ENCODE data around the gene ALG8. TPM values are rescaled to one million over a fixed set of nuclear protein-coding genes. Genes with fewer than 3 reads are reported as not detected.

The ALG8 gene
- polyA plus RNA-seq, 3 donors: 15.6 to 41.7 (median 40.6) TPM

GRCh38 chr11:78163828-78164227 is 24.4 kb upstream of the ALG8 start:
- H3K36me3 ChIP-seq (replicated peaks in 1 of 2; ENCODE audit: control insufficient read depth in 1 of 2, insufficient read depth in 2 of 2, low read length in 2 of 2): no peaks in the 10 kb centered on the region
- DNase-seq: no peak
- no peak overlapping the region for H3K9ac ChIP-seq (ENCODE audit: insufficient read depth, low read length, poor library complexity, severe bottlenecking)
- no peaks in the 10 kb centered on the region for H3K27me3 ChIP-seq (ENCODE audit: control insufficient read depth in 2 of 2, insufficient read depth in 2 of 2, low read length in 2 of 2)
- Mint-ChIP-seq H3K27me3 (ENCODE audit: low read depth in 3 of 3) (peaks cover 4 to 8% (median 8%) of the 10 kb centered on the region in 3 donors), H3K4me1 (no peaks in the 10 kb centered on the region), H3K36me3 (no peaks in the 10 kb centered on the region), H3K9me3 (peaks cover 0 to 2% (median 0%) of the 10 kb centered on the region in 7 donors), H3K4me3 (no peak overlapping the region), H3K27ac (no peak overlapping the region)
- H3K9me3 ChIP-seq (replicated peaks in 1 of 2; ENCODE audit: control insufficient read depth in 1 of 2, insufficient read depth in 1 of 2, low read length in 2 of 2): no peaks in the 10 kb centered on the region
- H3K27ac ChIP-seq (ENCODE audit: low read depth in 1 of 2, low read length in 2 of 2): no peak overlapping the region
- no peak overlapping the region for H3K4me2 ChIP-seq (replicated peaks; ENCODE audit: extremely low read depth, low read length, poor library complexity, severe bottlenecking)
- H4K20me1 ChIP-seq (ENCODE audit: insufficient read depth, low read length): no peaks in the 10 kb centered on the region
- H2AFZ ChIP-seq (ENCODE audit: insufficient read depth, low read depth, low read length, poor library complexity, severe bottlenecking): no peak overlapping the region
- 94% methylated on average over 2 of the region's 2 CpGs for WGBS (ENCODE audit: insufficient coverage)
- intact Hi-C loops (cut with micrococcal nuclease): no loop called here
- no peak overlapping the region for H3K4me3 ChIP-seq (replicated peaks in 1 of 3; ENCODE audit: low read depth in 2 of 3, low read length in 3 of 3)
- no peaks in the 10 kb centered on the region for H3K4me1 ChIP-seq (ENCODE audit: control insufficient read depth in 1 of 2, insufficient read depth in 2 of 2, low read length in 2 of 2)
- no peak for TF ChIP-seq CTCF (IDR thresholded peaks at IDR 0.05)
- no peaks in the 10 kb centered on the region for H3K79me2 ChIP-seq (ENCODE audit: insufficient read depth, low read length)

GRCh38 chr11:78161962-78162371 is 22.5 kb upstream of the ALG8 start:
- Histone ChIP-seq H3K27ac (ENCODE audit: low read depth in 1 of 2, low read length in 2 of 2) (no peak overlapping the region), H3K4me1 (ENCODE audit: control insufficient read depth in 1 of 2, insufficient read depth in 2 of 2, low read length in 2 of 2) (no peaks in the 10 kb centered on the region), H4K20me1 (ENCODE audit: insufficient read depth, low read length) (no peaks in the 10 kb centered on the region), H3K9me3 (replicated peaks in 1 of 2; ENCODE audit: control insufficient read depth in 1 of 2, insufficient read depth in 1 of 2, low read length in 2 of 2) (no peaks in the 10 kb centered on the region), H3K4me3 (replicated peaks in 1 of 3; ENCODE audit: low read depth in 2 of 3, low read length in 3 of 3) (no peak overlapping the region), H3K79me2 (ENCODE audit: insufficient read depth, low read length) (no peaks in the 10 kb centered on the region), H3K4me2 (replicated peaks; ENCODE audit: extremely low read depth, low read length, poor library complexity, severe bottlenecking) (no peak overlapping the region), H3K36me3 (replicated peaks in 1 of 2; ENCODE audit: control insufficient read depth in 1 of 2, insufficient read depth in 2 of 2, low read length in 2 of 2) (no peaks in the 10 kb centered on the region), H3K27me3 (ENCODE audit: control insufficient read depth in 2 of 2, insufficient read depth in 2 of 2, low read length in 2 of 2) (no peaks in the 10 kb centered on the region), H2AFZ (ENCODE audit: insufficient read depth, low read depth, low read length, poor library complexity, severe bottlenecking) (no peak overlapping the region), H3K9ac (ENCODE audit: insufficient read depth, low read length, poor library complexity, severe bottlenecking) (no peak overlapping the region)
- 88% methylated on average over 2 of the region's 5 CpGs for WGBS (ENCODE audit: insufficient coverage)
- no peak for TF ChIP-seq CTCF (IDR thresholded peaks at IDR 0.05)
- Mint-ChIP-seq H3K36me3 (no peaks in the 10 kb centered on the region), H3K4me3 (no peak overlapping the region), H3K27ac (no peak overlapping the region), H3K9me3 (peaks cover 0 to 2% (median 0%) of the 10 kb centered on the region in 7 donors), H3K4me1 (no peaks in the 10 kb centered on the region), H3K27me3 (ENCODE audit: low read depth in 3 of 3) (peaks cover 4 to 8% (median 6%) of the 10 kb centered on the region in 3 donors)
- intact Hi-C loops (cut with micrococcal nuclease): no loop called here
- no peak for DNase-seq
